Measurements from ENCODE around the gene CDH12.
"Not testable (repeated sequence)": the region's sequence is repeated elsewhere in the genome, so short reads cannot be mapped to it uniquely, and the experiment has no call there.

DNA sequence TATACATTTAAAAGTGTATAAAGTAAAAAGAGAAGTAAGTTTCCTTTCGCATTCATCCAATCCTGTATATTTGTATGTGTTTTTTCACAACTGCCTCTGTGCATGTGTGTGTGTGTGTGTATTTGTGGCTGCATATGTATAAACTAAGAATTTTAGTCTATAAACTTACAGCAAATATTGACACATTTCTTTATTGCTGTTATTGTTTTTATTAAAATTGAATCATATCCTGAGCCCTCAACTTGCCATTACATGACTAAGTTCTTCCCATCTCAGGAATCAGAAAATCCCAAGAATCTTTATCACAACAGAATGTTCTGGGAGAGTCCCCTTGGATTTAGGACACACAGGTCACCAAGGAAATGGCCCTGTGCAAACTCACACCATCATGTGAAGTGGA is 712.7 kb downstream of the CDH12 start:
- TF ChIP-seq POLR2A (IDR thresholded peaks at IDR 0.05; ENCODE audit: low read length); GATA1 (IDR thresholded peaks at IDR 0.05; ENCODE audit: low read depth, low read length): not testable (repeated sequence)

All from erythroblast (primary cell).